GM23338 (cell line): ENCODE results near the gene TRAF5.

Experiments
- CREB1 ChIP-seq: fragments of 250-450 bp; sonication (Bioruptor Pico); IDR thresholded peaks from 2 replicates; pipeline ENCODE4 v1.5.0; 2020; ENCODE audit warnings: low read depth, mild to moderate bottlenecking, moderate library complexity
- EZH2 ChIP-seq: fragments of 200-600 bp; sonication (generic); IDR thresholded peaks from one replicate; pipeline ENCODE4 v1.8.0; 2017; ENCODE audit warnings: antibody characterized with exemption, mild to moderate bottlenecking, low read depth; ENCODE audit not compliant: unreplicated experiment
- EZH2phosphoT487 ChIP-seq: fragments of 200-600 bp; sonication (generic); IDR thresholded peaks from one replicate; pipeline ENCODE4 v1.8.1; 2018; ENCODE audit warnings: antibody characterized with exemption; ENCODE audit not compliant: unreplicated experiment
- JUNB ChIP-seq: IDR thresholded peaks from one replicate; pipeline ENCODE4 v1.6.1; 2016; ENCODE audit warnings: antibody characterized with exemption; ENCODE audit not compliant: unreplicated experiment
- NANOG ChIP-seq: IDR thresholded peaks from 2 replicates; pipeline ENCODE4 v1.6.1; 2016; ENCODE audit warnings: antibody characterized with exemption, borderline replicate concordance
- POLR2AphosphoS5 ChIP-seq: IDR thresholded peaks from 2 replicates; pipeline ENCODE4 v1.6.1; 2016; ENCODE audit warnings: antibody characterized with exemption, low read depth
- ZNF114 ChIP-seq: fragments of 250-450 bp; sonication (Bioruptor Pico); IDR thresholded peaks from 2 replicates; pipeline ENCODE4 v1.5.0; 2020; ENCODE audit warnings: mild to moderate bottlenecking, moderate library complexity
- ZNF331 ChIP-seq: fragments of 250-450 bp; sonication (Bioruptor Pico); IDR thresholded peaks from 2 replicates; pipeline ENCODE4 v1.5.0; 2020; ENCODE audit warnings: low read depth, mild to moderate bottlenecking, moderate library complexity
- TF ChIP-seq, protein P1 (sequence below), 2 experiments: fragments of 200-600 bp in 1 of 2; sonication (generic) in 1 of 2; conservative IDR thresholded peaks; 2 replicates each; pipeline versions ENCODE4 v1.5.1 to v1.6.1; 2016 to 2017; ENCODE audit warnings: antibody characterized with exemption in 2 of 2, low read depth in 2 of 2, mild to moderate bottlenecking in 2 of 2, moderate library complexity in 1 of 2
- TF ChIP-seq, protein P2 (sequence below): IDR thresholded peaks from one replicate; pipeline ENCODE4 v1.6.1; 2018; ENCODE audit warnings: antibody characterized with exemption; ENCODE audit not compliant: unreplicated experiment
- TF ChIP-seq, protein P3 (sequence below): IDR thresholded peaks from 2 replicates; pipeline ENCODE4 v1.6.1; 2016; ENCODE audit warnings: antibody characterized with exemption
- TF ChIP-seq, protein P4 (sequence below): fragments of 250-450 bp; sonication (Bioruptor Pico); IDR thresholded peaks from 2 replicates; pipeline ENCODE4 v1.5.0; 2020; ENCODE audit warnings: mild to moderate bottlenecking, moderate library complexity

DNA sequence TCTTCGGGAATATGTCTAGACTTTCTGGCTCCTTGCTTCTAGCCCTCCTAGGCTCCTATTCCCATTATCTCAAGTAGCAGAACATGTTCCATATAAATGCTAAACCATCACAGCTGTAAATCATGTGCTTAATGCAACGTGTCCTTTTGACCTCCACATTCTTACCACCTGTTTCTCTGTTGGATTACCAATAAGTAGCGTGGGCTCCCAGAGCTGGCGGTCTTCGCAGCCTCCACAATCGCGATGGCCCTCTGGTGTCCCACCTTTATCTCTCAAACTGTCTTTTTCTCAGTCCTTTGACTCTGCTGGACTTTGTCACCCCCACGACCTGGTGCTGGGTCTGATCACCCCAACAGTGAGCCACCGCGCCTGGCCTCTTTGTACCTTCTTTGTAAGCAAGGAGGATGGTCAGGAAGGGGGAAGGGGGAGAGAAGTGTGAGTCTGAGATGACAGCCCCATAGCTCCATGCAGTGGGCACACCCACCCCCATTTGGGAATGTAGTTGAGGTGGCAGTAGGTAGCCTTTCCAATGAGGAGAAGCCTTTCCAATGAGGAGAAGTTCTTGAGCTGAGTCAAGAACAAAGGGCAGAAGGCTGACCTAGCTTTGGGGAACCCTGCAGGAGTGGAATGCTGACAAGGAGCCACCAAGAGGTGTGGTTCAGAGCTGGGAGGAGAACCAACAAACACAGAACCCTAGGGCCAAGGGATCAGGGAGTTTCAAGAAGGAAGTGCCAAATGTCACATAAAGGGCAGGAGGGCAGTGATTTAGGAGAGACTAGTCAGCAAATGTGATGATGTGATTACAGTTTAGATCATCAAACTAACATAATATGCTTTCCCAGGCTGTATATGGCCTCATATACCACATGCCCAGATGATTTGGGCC, 14.2 kb downstream of the TRAF5 start:
- TF ChIP-seq, protein P1, sequence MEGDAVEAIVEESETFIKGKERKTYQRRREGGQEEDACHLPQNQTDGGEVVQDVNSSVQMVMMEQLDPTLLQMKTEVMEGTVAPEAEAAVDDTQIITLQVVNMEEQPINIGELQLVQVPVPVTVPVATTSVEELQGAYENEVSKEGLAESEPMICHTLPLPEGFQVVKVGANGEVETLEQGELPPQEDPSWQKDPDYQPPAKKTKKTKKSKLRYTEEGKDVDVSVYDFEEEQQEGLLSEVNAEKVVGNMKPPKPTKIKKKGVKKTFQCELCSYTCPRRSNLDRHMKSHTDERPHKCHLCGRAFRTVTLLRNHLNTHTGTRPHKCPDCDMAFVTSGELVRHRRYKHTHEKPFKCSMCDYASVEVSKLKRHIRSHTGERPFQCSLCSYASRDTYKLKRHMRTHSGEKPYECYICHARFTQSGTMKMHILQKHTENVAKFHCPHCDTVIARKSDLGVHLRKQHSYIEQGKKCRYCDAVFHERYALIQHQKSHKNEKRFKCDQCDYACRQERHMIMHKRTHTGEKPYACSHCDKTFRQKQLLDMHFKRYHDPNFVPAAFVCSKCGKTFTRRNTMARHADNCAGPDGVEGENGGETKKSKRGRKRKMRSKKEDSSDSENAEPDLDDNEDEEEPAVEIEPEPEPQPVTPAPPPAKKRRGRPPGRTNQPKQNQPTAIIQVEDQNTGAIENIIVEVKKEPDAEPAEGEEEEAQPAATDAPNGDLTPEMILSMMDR (conservative IDR thresholded peaks at IDR 0.05; ENCODE audit: low read depth in 2 of 2), result no peak
- TF ChIP-seq CREB1 (no peak), POLR2AphosphoS5 (no peak), EZH2 (no peak), EZH2phosphoT487 (no peak), JUNB (no peak), ZNF331 (CRISPR knock-in tag) (no peak), NANOG (no peak), ZNF114 (CRISPR knock-in tag) (no peak)
- TF ChIP-seq, protein P2, sequence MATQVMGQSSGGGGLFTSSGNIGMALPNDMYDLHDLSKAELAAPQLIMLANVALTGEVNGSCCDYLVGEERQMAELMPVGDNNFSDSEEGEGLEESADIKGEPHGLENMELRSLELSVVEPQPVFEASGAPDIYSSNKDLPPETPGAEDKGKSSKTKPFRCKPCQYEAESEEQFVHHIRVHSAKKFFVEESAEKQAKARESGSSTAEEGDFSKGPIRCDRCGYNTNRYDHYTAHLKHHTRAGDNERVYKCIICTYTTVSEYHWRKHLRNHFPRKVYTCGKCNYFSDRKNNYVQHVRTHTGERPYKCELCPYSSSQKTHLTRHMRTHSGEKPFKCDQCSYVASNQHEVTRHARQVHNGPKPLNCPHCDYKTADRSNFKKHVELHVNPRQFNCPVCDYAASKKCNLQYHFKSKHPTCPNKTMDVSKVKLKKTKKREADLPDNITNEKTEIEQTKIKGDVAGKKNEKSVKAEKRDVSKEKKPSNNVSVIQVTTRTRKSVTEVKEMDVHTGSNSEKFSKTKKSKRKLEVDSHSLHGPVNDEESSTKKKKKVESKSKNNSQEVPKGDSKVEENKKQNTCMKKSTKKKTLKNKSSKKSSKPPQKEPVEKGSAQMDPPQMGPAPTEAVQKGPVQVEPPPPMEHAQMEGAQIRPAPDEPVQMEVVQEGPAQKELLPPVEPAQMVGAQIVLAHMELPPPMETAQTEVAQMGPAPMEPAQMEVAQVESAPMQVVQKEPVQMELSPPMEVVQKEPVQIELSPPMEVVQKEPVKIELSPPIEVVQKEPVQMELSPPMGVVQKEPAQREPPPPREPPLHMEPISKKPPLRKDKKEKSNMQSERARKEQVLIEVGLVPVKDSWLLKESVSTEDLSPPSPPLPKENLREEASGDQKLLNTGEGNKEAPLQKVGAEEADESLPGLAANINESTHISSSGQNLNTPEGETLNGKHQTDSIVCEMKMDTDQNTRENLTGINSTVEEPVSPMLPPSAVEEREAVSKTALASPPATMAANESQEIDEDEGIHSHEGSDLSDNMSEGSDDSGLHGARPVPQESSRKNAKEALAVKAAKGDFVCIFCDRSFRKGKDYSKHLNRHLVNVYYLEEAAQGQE, result no peak
- TF ChIP-seq, protein P3, sequence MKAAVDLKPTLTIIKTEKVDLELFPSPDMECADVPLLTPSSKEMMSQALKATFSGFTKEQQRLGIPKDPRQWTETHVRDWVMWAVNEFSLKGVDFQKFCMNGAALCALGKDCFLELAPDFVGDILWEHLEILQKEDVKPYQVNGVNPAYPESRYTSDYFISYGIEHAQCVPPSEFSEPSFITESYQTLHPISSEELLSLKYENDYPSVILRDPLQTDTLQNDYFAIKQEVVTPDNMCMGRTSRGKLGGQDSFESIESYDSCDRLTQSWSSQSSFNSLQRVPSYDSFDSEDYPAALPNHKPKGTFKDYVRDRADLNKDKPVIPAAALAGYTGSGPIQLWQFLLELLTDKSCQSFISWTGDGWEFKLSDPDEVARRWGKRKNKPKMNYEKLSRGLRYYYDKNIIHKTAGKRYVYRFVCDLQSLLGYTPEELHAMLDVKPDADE, result no peak
- TF ChIP-seq, protein P4, sequence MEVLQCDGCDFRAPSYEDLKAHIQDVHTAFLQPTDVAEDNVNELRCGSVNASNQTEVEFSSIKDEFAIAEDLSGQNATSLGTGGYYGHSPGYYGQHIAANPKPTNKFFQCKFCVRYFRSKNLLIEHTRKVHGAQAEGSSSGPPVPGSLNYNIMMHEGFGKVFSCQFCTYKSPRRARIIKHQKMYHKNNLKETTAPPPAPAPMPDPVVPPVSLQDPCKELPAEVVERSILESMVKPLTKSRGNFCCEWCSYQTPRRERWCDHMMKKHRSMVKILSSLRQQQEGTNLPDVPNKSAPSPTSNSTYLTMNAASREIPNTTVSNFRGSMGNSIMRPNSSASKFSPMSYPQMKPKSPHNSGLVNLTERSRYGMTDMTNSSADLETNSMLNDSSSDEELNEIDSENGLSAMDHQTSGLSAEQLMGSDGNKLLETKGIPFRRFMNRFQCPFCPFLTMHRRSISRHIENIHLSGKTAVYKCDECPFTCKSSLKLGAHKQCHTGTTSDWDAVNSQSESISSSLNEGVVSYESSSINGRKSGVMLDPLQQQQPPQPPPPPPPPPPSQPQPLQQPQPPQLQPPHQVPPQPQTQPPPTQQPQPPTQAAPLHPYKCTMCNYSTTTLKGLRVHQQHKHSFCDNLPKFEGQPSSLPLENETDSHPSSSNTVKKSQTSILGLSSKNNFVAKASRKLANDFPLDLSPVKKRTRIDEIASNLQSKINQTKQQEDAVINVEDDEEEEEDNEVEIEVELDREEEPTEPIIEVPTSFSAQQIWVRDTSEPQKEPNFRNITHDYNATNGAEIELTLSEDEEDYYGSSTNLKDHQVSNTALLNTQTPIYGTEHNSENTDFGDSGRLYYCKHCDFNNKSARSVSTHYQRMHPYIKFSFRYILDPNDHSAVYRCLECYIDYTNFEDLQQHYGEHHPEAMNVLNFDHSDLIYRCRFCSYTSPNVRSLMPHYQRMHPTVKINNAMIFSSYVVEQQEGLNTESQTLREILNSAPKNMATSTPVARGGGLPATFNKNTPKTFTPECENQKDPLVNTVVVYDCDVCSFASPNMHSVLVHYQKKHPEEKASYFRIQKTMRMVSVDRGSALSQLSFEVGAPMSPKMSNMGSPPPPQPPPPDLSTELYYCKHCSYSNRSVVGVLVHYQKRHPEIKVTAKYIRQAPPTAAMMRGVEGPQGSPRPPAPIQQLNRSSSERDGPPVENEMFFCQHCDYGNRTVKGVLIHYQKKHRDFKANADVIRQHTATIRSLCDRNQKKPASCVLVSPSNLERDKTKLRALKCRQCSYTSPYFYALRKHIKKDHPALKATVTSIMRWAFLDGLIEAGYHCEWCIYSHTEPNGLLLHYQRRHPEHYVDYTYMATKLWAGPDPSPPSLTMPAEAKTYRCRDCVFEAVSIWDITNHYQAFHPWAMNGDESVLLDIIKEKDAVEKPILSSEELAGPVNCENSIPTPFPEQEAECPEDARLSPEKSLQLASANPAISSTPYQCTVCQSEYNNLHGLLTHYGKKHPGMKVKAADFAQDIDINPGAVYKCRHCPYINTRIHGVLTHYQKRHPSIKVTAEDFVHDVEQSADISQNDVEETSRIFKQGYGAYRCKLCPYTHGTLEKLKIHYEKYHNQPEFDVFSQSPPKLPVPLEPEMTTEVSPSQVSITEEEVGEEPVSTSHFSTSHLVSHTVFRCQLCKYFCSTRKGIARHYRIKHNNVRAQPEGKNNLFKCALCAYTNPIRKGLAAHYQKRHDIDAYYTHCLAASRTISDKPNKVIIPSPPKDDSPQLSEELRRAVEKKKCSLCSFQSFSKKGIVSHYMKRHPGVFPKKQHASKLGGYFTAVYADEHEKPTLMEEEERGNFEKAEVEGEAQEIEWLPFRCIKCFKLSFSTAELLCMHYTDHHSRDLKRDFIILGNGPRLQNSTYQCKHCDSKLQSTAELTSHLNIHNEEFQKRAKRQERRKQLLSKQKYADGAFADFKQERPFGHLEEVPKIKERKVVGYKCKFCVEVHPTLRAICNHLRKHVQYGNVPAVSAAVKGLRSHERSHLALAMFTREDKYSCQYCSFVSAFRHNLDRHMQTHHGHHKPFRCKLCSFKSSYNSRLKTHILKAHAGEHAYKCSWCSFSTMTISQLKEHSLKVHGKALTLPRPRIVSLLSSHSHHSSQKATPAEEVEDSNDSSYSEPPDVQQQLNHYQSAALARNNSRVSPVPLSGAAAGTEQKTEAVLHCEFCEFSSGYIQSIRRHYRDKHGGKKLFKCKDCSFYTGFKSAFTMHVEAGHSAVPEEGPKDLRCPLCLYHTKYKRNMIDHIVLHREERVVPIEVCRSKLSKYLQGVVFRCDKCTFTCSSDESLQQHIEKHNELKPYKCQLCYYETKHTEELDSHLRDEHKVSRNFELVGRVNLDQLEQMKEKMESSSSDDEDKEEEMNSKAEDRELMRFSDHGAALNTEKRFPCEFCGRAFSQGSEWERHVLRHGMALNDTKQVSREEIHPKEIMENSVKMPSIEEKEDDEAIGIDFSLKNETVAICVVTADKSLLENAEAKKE (CRISPR knock-in tag), result no peak
